ENCODE results near the gene TMPRSS3.

TMPRSS3 gene

DNA sequence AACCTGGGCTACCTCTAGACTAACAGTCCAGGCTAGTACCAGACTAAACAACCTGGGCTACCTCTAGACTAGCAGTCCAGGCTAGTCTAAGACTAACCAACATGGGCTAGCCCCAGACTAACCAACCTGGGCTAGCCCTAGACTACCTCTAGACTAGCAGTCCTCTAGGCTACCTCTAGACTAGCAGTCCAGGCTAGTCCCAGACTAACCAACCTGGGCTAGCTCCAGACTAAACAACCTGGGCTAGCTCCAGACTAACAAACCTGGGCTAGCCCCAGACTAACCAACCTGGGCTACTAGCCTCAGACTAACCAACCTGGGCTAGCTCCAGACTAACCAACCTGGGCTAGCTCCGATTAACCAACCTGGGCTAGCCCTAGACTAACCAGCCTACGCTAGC is 47.1 kb downstream of the TMPRSS3 start:
- FAIRE-seq: no peak

DNA sequence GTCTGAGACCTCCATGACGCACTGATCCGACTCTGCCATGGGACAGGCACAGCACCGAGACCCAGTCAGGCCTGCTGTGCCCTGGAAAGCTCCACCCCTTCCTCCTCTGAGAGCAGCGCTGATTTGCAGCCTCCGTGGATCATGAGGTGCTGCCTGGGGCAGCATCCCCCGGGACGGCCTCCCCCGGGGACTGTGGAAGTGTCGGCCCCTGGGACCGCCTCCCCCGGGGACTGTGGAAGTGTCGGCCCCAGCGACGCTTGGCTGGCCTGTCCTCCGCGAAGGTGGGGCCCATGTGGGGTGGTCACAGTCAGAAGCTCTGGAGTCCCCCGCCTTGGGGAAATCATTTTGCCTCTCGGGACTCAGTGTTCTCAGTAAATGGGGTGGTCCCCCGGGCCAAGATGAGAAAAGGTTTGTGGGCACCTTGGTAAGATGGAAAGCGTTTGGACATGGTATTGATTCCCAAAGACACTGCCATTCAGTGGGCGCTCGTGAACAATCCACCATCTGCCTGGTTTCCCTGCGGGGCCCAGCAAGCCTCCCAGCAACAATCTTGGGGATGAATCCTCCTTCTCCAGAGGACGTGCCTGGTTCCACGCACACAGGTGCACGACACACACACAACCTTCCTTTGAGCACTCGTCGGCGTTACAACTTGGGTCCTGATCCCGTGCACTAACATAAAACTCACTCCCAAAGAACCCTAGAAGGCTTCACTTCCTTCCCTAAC is 48.1 kb downstream of the TMPRSS3 start:
- no peak for FAIRE-seq

DNA sequence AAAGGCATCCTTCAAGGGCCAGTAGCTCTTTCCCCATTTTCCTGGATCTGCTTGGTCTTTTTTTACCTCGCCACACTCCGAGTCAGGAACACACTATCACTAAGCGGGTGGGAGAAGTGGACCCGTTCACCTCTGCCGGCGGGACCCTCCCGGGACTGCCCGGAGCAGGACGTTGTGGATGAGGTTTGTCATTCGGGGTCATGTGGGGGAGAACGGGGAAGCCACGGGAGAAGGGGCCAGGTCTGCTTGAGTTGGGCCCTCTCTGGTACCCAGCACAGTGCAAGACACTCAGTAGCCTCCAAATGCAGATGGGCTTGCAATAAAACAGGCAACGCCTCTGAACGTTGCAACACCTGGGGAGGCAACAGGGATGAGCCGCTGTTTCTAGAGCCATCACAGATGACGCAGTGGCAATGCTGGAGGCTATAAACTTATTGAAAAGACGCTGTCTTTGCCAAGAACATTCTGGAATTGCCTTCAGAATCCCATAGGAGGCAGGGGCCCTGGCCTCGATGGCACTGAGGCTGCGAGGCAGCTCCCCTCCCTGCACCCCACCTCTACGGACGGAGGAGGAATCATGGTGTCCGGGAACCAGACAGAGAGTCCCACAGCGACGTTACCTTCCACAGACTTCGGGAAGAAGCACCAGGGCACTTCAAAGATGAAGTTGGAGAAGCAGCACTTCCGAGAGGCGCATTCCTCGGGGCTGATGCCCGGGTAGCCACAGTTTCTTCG is 48.8 kb downstream of the TMPRSS3 start:
- no peak for FAIRE-seq

DNA sequence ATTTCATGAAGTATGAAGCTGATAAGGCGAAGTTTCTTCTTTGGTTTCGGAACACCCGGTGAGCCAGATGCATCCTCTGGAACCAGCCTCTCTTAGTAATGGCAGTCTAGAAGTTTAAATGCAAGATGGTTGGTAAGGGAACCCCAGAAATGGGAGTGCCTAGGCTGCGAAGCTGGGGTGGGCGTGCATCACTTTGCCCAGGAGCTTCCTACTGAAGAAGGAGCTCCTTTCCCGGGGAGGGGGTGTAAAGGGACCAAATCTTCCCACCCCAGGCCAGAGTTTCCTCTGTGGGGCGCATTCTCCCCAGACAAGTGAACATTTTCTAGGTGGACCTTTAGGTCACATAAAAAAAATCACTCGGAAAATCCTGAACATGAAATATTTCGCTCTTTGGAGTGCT is 49.4 kb downstream of the TMPRSS3 start:
- FAIRE-seq: no peak

DNA sequence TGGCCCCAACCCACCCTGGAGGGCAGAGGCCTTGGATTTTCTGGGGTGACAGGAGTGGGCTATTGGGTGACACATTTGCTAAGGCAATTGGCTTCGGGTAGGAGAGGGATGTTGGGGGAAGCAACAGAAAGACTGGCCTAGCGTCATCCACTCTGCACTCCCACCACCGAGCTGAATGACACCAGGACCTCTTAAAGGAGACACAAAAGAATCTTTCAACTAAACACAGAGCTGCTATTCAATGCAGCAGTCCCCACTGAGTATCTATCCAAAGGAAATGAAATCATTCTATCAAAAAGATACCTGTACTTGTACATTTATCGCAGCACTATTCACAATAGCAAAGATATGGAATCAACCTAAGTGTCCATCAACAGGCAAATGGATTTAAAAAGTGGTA is 51.2 kb downstream of the TMPRSS3 start:
- FAIRE-seq: no peak

DNA sequence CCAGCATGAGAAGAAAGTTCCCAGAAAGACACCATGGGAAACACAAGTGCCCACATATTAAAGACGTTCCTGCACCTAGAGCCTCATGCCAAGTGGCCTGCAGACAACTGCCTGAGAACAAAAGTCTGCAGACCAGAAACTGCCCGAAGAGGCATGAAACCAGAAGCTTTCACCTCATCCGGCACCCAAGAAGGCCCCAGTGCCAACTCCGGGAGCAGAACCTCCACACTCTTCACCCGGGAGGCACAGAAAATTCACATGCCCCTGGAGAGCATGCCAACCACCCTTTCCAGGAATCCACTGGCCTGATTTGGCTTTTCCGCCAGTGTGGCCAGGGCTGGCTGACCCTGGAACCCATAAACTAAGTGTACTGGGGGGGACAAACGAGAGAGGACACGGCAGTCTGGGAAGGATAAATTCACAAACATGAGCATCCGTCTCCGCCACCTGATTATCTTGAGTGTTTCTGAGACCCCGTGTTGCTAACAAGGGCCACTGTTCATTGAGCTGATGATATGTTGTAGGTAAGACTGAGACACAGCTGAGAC is 51.8 kb downstream of the TMPRSS3 start:
- no peak for FAIRE-seq

DNA sequence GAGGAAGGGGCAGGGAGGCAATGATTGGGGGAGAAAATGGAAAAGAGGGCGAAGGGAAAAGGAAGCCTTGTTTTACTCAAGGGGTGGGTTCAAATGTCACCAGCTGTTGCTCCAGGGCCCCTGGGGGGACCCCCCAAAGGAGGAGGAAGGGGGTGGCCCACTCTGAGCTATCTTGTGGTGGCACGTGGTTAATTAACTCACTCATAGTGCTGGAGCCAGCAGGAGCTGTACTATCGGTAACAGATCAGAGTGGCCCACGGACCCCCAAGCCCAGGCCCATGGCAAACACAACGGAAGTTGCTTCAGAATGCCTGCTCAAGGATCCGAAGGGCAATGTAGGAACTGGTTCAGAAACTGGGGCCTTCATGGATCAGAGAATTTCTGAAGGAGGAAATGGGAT is 52.3 kb downstream of the TMPRSS3 start:
- FAIRE-seq: no peak

DNA sequence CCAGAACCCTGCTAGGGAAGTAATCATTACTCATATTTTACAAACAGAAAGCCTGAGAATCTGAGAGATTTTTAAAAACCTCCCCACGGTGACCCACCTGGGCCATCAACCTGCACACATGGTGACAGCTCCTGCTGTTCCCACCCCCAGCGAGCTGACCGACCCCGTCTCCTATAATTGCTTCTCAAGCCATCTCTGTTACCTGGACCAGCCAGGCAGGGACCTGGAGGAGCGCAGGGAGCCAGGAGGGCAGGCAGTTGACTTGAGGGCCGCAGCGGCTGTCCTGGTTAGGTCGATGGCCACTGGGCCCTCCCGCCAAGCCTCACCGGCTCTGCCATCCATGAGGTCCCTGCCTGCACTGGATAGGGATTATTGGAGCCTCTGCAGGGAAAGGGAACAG is 52.8 kb downstream of the TMPRSS3 start:
- FAIRE-seq: no peak

DNA sequence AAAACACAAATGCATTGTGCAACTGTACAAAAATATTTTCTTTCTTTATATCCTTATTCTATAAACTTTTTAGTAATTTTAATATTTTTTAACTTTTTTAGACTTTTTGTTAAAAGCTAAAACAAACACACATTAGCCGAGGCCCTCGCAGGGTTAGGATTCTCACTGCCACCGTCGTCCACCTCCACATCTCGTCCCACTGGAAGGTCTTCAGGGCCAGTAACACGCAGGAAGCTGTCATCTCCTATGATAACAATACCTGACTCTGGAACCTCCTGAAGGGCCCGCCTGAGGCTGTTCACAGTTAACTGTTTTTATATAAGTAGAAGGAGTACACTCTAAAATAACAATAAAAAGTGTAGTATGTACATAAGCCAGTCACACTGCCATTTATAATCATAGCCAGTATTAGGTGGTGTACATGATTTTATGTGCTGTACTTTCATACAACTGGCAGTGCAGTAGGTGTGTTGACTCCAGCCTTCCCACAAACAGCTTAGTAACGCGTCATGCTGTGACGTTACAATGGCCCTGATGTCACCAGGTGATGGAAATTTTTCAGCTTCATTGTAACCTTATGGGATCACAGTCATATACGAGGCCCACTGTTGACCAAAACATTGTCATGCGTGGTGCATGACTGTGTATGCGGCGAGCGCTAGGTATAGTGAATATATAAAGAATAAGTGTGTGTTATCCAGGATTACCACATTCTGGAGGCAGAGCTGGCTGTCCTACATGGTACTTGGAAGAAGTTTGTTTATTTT is 53.9 kb downstream of the TMPRSS3 start:
- FAIRE-seq: no peak

DNA sequence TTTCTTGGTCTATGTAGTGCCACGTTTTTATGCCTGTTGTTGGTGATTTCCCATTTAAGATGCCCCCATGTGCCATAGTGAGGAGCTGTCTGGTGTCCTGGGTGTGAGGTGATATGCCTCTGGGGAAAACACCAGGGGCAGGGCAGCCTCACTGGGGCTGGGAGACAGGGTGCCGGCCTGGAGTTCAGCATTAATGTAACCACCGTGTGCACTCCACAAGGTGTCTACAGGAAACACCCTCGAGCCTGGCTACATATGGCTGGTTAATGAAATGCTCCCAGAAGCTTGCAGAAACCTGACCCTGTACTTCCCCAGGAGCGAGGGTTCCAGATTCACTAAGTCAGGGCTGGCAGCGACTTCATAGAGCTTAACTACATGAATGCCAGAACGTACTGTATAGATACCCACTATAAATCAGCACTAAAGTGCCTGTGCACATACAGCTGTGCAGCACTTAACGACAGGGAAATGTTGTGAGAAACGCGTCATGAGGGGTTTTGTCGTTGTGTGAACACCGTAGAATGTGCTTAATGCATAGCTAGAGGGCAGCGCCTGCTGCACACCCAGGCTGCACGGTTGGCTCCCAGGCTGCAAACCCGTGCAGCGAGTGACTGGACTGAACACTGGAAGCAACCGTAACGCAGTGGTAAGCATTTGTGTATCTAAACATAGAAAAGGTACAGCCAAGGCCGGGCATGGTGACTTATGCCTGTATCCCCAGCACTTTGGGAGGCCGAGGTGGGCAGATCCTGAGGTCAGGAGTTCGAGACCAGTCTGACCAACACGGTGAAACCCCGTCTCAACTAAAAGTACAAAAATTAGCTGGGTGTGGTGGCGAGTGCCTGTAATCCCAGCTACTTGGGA is 55.4 kb downstream of the TMPRSS3 start:
- no peak for FAIRE-seq

DNA sequence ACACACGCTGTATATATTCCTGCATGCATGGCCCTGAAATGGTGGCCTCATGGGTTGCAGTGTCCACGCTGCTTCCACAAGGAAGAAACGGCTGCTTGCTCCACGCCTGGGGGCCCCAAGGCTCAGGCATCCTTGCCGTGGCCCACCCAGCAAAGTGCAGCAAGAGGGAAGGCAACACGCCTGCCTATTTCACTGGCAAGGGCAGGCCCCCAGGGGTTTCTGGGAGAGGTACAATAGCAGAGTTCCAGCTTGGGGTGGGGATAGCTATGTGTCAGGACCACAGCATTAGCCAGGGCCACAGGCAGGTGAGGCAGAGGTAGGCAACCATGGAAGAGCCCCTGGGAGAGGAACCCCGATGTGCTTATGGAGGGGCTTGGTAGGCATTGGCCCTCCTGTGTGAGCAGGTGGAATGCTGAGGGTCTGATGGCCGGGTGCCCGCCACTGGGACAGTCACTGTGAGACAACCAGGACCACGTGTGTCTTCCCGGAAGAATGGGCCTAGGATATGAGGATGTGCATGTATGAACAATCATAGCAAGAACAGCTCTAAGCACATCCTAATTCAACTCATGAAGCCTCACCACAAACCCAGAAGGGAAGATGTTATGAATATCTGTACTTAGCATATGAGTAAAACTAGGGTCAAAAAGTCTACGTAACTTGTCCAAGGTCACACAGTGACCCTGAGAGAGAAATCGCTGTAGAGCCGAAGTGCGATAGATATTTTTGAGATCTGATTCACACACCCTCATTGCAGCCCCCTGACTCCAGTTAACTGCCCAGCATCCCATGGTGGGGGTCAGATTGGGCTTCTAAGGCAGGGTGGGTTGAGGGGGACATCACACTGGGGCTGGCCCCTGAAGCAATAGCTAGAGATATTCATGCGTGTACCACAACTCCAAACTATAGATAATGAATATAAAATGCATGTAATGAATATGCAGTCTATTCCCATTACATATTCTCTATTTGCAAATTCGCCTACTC is 56.8 kb downstream of the TMPRSS3 start:
- FAIRE-seq: no peak

DNA sequence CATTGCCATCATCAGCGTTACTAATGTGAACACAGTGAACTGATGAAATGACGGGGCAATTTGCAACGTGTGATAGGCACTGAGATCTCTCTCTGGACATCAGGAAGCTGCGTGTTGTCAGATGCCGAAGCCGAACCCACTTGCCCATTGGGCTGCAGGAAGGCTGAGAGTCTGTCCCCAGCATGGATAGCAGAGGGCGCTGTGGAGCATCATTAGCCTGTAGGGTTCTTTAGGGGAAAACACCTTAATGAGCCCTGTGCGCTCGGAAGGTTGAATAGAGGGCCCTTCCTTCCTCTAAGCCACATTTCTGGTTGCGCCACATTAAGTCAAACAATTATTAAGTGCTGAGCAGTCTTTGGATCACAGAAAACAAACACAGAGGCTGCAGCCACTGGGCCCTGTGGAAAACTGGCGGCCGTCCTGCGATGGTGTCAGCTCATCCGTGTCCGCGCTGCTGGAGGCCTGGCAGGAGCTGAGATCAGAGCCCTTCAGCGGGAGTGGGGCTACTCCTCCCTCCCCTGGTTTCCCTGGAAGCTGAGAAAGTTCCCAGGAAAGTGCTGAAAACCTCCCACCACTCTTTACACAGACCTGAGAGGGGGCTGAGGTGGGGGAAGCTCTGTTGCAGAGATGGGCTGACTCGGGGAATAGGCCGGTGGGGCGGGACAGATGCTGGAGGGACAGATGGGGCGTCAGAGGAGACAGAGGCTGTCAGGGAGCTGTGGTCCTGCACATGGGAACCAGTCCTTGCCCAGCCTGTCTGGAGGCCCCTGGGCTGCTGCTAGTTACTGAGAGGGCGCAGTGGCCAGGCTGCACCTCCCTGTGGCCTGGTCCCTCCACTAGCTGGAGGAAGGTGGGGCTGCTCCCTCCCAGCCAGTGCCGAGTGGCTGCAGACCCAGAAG is 57.8 kb downstream of the TMPRSS3 start:
- FAIRE-seq: no peak

DNA sequence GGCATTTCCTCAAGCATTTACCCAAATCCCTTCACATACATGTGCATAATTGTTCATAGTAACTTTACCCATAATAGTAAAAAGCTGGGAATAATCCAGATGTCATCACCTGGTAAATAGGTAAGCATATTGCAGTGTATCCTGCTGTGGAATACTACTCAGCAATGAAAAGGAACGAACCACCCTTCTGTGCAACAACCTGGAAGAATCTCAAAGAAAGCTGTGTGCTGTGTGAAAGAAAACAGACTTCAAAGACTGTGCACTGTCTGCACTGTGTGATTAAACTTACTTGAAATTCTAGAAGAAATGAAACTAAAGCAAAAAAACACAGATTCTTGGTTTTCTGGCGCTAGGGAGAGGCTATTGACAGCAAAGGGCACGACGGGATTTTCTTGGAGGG is 58.6 kb downstream of the TMPRSS3 start:
- FAIRE-seq: no peak

DNA sequence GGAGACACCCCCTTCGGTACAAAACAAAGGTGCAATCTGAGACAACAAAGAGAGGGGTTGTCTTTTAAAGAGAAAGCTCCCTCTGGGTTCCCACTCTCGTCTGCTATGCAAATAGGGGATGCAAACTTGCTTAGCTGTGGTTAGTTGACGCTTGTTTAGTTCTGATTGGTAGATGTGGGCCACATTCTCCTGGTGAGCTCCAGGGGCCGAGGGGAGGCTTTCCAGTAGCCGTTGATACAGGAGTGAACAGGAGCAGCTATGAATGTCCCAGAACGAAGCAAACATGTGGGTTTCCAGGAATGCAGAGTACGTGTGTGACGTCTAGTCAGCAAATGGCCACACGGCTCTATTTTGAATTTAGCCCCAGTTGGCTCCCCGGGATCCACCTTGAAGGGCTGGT is 59.8 kb downstream of the TMPRSS3 start:
- no peak for FAIRE-seq

DNA sequence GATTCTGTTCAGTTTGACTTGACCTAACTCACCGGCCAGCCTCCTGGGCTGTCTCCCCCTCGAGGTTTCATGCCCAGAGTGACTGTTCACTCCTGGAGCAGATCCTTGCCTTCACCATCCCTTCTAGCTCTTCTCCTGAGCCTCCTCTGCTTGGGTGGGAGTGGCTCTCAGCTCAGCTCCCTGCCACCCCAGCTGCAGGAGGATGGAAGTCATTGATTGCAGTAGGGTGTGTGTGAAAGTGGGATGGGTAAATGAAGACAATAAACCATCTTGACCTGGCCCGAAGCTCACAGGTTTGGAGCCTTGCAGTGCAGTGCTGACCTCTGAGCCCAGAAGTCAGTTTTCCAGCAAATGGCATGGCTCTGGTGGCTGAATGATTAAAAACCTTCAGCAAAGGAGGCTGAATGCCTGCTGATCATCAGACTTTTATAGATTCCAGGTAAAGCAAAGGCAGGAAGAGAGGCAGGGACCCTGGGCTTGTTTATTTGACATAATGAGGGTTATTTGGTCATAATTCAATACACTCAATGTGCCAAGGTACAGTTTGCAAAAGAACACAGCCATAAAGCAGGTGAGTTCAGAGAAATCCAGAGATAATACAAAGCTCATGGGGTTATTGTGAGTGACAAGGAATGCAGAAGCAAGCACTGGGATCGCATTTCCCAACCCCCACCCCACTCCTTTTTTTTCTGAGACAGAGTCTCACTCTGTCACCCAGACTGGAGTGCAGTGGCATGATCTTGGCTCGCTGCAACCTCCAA is 63.1 kb downstream of the TMPRSS3 start:
- no peak for FAIRE-seq

DNA sequence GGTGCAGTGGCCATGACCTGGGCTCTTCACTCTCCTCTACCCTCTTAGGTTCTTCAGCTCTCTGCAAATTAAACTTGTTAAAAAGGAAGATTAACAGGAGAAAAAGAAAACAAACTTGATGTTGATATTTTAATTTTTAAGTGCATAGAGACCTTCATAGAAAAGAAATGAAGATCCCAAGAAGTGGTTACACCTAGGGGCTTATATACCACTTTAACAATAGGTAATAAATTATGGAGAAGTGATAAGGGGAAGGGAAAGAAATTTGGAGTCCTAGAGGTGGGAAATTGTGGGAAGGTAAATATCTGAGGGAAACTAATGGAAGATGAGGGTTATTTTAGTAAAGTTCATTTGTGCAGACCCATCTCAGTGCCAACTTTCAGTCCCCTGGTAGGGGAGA is 64.2 kb downstream of the TMPRSS3 start:
- no peak for FAIRE-seq

DNA sequence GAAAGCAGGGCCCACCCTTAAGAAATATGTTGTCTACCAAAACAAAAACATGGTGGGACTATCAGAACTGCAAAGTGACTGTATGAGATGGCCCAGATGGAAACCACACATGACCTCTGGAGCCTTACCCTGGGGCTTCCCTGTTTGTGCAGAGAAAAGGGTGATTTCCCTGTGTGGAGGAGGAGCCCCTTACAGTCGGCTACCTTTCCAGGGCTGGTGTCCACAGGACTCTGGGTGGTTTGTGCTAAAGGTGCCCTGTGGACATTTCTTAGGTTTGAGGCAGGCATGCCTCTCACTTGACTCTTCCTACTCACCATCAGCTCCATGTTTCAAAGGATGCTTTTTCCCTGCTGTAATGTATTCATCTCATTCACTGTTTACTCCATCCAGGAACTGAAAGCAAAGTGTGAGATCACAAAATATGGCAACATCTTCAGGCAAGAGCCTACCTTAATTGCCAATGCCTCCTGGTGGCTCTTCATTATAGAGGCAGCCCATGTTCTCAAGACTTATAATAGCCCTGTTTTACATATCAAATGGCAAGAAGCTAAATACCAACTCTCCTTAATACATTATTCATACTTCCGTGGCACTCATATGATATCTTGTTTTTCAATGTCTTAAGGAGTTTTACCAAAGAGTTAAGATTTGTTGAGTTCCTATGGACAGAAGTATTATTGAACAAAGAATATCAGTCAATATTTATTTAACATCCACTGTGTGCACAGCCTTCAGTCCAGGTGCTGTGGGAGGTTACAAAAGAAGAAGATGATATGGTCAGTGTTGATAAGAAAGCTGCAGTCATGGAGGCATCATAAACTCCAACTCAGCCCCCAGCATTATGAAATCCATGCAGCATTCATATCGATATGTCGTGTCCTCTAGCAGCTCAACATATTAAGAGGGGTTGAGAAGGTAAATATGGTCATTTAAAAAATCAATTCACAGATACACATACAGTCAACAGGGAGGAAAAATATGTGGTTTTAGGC is 65.2 kb downstream of the TMPRSS3 start:
- no peak for FAIRE-seq

DNA sequence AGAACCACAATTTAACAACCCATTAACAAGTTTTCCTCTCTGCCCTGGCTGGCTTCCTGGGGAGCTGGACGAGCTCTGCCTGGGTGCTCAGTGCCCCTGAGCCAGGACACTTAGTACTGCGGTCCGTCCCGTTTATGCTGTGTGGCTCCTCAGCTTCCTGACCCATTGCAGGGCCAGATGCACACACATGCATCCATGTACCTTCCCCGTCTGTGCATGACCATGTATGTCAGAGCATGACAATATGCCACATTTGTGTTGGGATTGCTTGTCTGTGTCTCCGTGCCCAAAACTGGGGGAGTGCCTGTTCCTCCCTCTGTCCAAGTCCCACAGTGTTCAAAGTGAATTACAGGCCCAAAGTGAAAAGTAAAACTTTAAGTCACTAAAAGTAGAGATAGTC is 71.0 kb downstream of the TMPRSS3 start:
- FAIRE-seq: no peak
